ENCODE measurements around the gene SAMD3.

- TF ChIP-seq POLR2AphosphoS5 (IDR thresholded peaks at IDR 0.05; ENCODE audit: low read depth, low read length) (no peak), REST (IDR thresholded peaks at IDR 0.05; ENCODE audit: insufficient read depth in 1 of 2, low read depth in 2 of 2, low read length in 2 of 2) (no peak)
Observed at GRCh38 chr6:130203370-130203769, 19.4 kb downstream of the SAMD3 start.
